Neuronal stem cell (in vitro differentiated cells): ENCODE measurements around the gene MLF2.

Source experiments
- DNase-seq: peaks from one replicate; pipeline ENCODE4 v3.0.0-alpha.2; 2013; ENCODE audit warnings: low spot score
- H2AFZ ChIP-seq: one replicate; pipeline ENCODE4 v1.6.1; 2013; ENCODE audit warnings: mild to moderate bottlenecking, low read length, inconsistent platforms
- H2AK5ac ChIP-seq: 2 replicates; pipeline ENCODE4 v1.6.1; 2013; ENCODE audit warnings: low read depth, mild to moderate bottlenecking, inconsistent platforms, low read length, moderate library complexity, mixed read lengths
- H2BK120ac ChIP-seq: 2 replicates; pipeline ENCODE4 v1.6.1; 2013; ENCODE audit warnings: low read depth, mild to moderate bottlenecking, inconsistent platforms, low read length, moderate library complexity, mixed read lengths
- H2BK12ac ChIP-seq: one replicate; pipeline ENCODE4 v1.6.1; 2013; ENCODE audit warnings: low read length, inconsistent platforms
- H2BK15ac ChIP-seq: 2 replicates; pipeline ENCODE4 v1.6.1; 2013; ENCODE audit warnings: mild to moderate bottlenecking, low read length, inconsistent platforms, mixed read lengths
- H2BK5ac ChIP-seq: one replicate; pipeline ENCODE4 v1.6.1; 2013; ENCODE audit warnings: inconsistent platforms, mild to moderate bottlenecking, low read length, moderate library complexity
- H3K14ac ChIP-seq: one replicate; pipeline ENCODE4 v1.6.1; 2013; ENCODE audit warnings: low read length, inconsistent platforms
- H3K18ac ChIP-seq: 2 replicates; pipeline ENCODE4 v1.6.1; 2013; ENCODE audit warnings: low read length, inconsistent platforms
- H3K23ac ChIP-seq: 2 replicates; pipeline ENCODE4 v1.6.1; 2013; ENCODE audit warnings: low read depth, mild to moderate bottlenecking, mixed read lengths, low read length, inconsistent platforms; ENCODE audit not compliant: poor library complexity
- H3K27ac ChIP-seq: replicated peaks from 3 replicates; pipeline ENCODE4 v1.5.1; 2013; ENCODE audit warnings: low read length, inconsistent platforms
- H3K27me3 ChIP-seq, 3 experiments: 2 replicates each; pipeline ENCODE4 v1.6.1; 2013; ENCODE audit warnings: low read length in 3 of 3, mild to moderate bottlenecking in 2 of 3, inconsistent platforms in 1 of 3, low read depth in 1 of 3, mixed read lengths in 1 of 3, moderate library complexity in 1 of 3; ENCODE audit not compliant: control insufficient read depth in 3 of 3, insufficient read depth in 3 of 3
- H3K36me3 ChIP-seq, 2 donors: replicated peaks in 1 of 2; 2 replicates each; pipeline ENCODE4 v1.6.1; 2013; ENCODE audit warnings: low read length in 2 of 2; ENCODE audit not compliant: control insufficient read depth in 2 of 2, insufficient read depth in 2 of 2
- H3K4ac ChIP-seq: 2 replicates; pipeline ENCODE4 v1.6.1; 2013; ENCODE audit warnings: inconsistent platforms, mild to moderate bottlenecking, low read length, moderate library complexity
- H3K4me1 ChIP-seq, 2 donors: 1 replicate in 1 of 2; 2 replicates in 1 of 2; pipeline ENCODE4 v1.6.1; 2013; ENCODE audit warnings: low read length in 2 of 2, low read depth in 1 of 2; ENCODE audit not compliant: control insufficient read depth in 2 of 2, insufficient read depth in 1 of 2
- H3K4me2 ChIP-seq: one replicate; pipeline ENCODE4 v1.6.1; 2013; ENCODE audit warnings: mild to moderate bottlenecking, low read length, inconsistent platforms; ENCODE audit not compliant: insufficient read depth, poor library complexity, severe bottlenecking
- H3K4me3 ChIP-seq, 2 donors: 2 replicates each; pipeline ENCODE4 v1.5.1; 2013; ENCODE audit warnings: low read length in 2 of 2, mild to moderate bottlenecking in 2 of 2, inconsistent platforms in 1 of 2, moderate library complexity in 1 of 2
- H3K79me1 ChIP-seq: one replicate; pipeline ENCODE4 v1.6.1; 2013; ENCODE audit warnings: low read depth, mild to moderate bottlenecking, inconsistent platforms, low read length, moderate library complexity
- H3K9ac ChIP-seq: one replicate; pipeline ENCODE4 v1.6.1; 2013; ENCODE audit warnings: mild to moderate bottlenecking, low read depth, low read length, inconsistent platforms; ENCODE audit not compliant: poor library complexity
- H3K9me3 ChIP-seq, 2 donors: replicated peaks in 1 of 2; 2 replicates each; pipeline versions ENCODE3 to v1.6.1; 2013; ENCODE audit warnings: low read length in 2 of 2, mild to moderate bottlenecking in 2 of 2, inconsistent platforms in 1 of 2, low read depth in 1 of 2, mixed read lengths in 1 of 2, moderate library complexity in 1 of 2; ENCODE audit not compliant: control insufficient read depth in 2 of 2, insufficient read depth in 1 of 2
- H4K8ac ChIP-seq: one replicate; pipeline ENCODE4 v1.6.1; 2013; ENCODE audit warnings: low read depth, mild to moderate bottlenecking, inconsistent platforms, low read length, moderate library complexity
- H4K91ac ChIP-seq: one replicate; pipeline ENCODE4 v1.6.1; 2013; ENCODE audit warnings: low read length, low read depth, mild to moderate bottlenecking, inconsistent platforms; ENCODE audit not compliant: poor library complexity
- WGBS, 2 donors: extraction: QIAGEN DNeasy Blood & Tissue Kit; methylation state at CpG; one replicate each; pipeline ENCODE4 v1.1.7; 2013; ENCODE audit warnings: missing lambda C conversion rate in 2 of 2, mixed read lengths in 1 of 2; ENCODE audit not compliant: insufficient read length in 2 of 2, insufficient replicate concordance in 1 of 2; ENCODE audit errors: extremely low coverage in 2 of 2; 5-methylcytosine and 5-hydroxymethylcytosine counted together

MLF2 gene

GRCh38 chr12:6729186-6729585 lies 23.8 kb downstream of the MLF2 start:
- Histone ChIP-seq H2BK15ac (no peak overlapping the region), H3K4me1 (peaks cover 3 to 5% of the 10 kb centered on the region in 2 donors), H3K23ac (peak overlapping the region; percentile 52), H4K91ac (peak overlapping the region; percentile 64), H2AK5ac (peak overlapping the region; percentile 72), H3K9ac (peak overlapping the region; percentile 3), H4K8ac (no peak overlapping the region), H3K36me3 (peaks cover 29 to 62% of the 10 kb centered on the region in 2 donors), H3K4ac (no peak overlapping the region), H3K27me3 (no peaks in the 10 kb centered on the region), H3K14ac (no peak overlapping the region), H3K18ac (no peak overlapping the region), H3K79me1 (peaks cover 2% of the 10 kb centered on the region), H3K9me3 (no peaks in the 10 kb centered on the region), H2BK120ac (no peak overlapping the region), H2BK5ac (no peak overlapping the region), H2AFZ (no peak overlapping the region), H3K27ac (no peak overlapping the region), H3K4me3 (peak overlapping the region in 1 of 2 donors; percentile 11), H2BK12ac (no peak overlapping the region), H3K4me2 (no peak overlapping the region)
- no peak for DNase-seq
- no CpG with 5 or more reads among the region's 18 CpGs for WGBS, 2 donors

DNA sequence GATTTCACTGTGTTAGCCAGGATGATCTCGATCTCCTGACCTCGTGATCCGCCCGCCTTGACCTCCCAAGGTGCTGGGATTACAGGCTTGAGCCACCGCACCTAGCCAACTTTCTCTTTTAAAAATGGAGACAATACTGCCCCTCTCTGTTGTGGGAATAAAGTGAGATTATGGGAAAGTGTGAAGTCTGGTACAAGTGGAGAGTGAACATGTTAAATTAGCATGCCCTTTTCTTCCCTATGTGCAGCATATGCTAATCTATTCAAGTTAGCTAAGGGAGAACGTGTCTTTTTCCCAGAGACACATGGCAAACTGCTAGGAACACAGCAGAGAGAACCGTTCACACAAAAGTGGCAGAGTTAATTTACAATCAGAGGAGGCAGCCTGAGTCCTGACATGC lies 27.6 kb downstream of the MLF2 start:
- Histone ChIP-seq H2BK12ac (no peak overlapping the region), H3K79me1 (peaks cover 1% of the 10 kb centered on the region), H2AFZ (no peak overlapping the region), H3K23ac (no peak overlapping the region), H3K4me2 (no peak overlapping the region), H3K27me3 (no peaks in the 10 kb centered on the region), H3K9me3 (no peaks in the 10 kb centered on the region), H2BK5ac (no peak overlapping the region), H3K4me1 (peaks cover 3 to 5% of the 10 kb centered on the region in 2 donors), H4K91ac (no peak overlapping the region), H3K4ac (no peak overlapping the region), H2AK5ac (no peak overlapping the region), H3K9ac (no peak overlapping the region), H2BK120ac (no peak overlapping the region), H3K36me3 (peaks cover 14 to 38% of the 10 kb centered on the region in 2 donors), H3K4me3 (no peak overlapping the region), H3K14ac (no peak overlapping the region), H2BK15ac (no peak overlapping the region), H4K8ac (no peak overlapping the region), H3K27ac (no peak overlapping the region), H3K18ac (no peak overlapping the region)
- no CpG with 5 or more reads among the region's 7 CpGs for WGBS, 2 donors
- DNase-seq, result no peak

GRCh38 chr12:6724409-6724797 lies 28.5 kb downstream of the MLF2 start:
- H2BK5ac ChIP-seq, result no peak overlapping the region
- H3K4me3 ChIP-seq, result peak overlapping the region; percentile 76 to 80
- peaks cover 3 to 5% of the 10 kb centered on the region in 2 donors for H3K4me1 ChIP-seq
- peak overlapping the region; percentile 5 for H3K14ac ChIP-seq
- H3K23ac ChIP-seq, result peak overlapping the region; percentile 83
- no peak overlapping the region for H2BK15ac ChIP-seq
- H3K4me2 ChIP-seq, result peak overlapping the region; percentile 88
- H4K91ac ChIP-seq, result no peak overlapping the region
- no peak overlapping the region for H4K8ac ChIP-seq
- DNase-seq, result no peak
- H3K79me1 ChIP-seq, result peaks cover under 1% of the 10 kb centered on the region
- H2BK12ac ChIP-seq, result peak overlapping the region; percentile 0
- H2AFZ ChIP-seq, result peak overlapping the region; percentile 84
- peak overlapping the region; percentile 82 for H3K9ac ChIP-seq
- H2BK120ac ChIP-seq, result no peak overlapping the region
- H3K27ac ChIP-seq, result peak overlapping the region; percentile 82
- H3K9me3 ChIP-seq, result no peaks in the 10 kb centered on the region
- peak overlapping the region; percentile 13 for H2AK5ac ChIP-seq
- no CpG with 5 or more reads among the region's 10 CpGs for WGBS, 2 donors
- H3K18ac ChIP-seq, result peak overlapping the region; percentile 49
- no peaks in the 10 kb centered on the region for H3K27me3 ChIP-seq
- H3K4ac ChIP-seq, result no peak overlapping the region
- peaks cover 10 to 29% of the 10 kb centered on the region in 2 donors for H3K36me3 ChIP-seq

GRCh38 chr12:6723607-6724408 lies 29.1 kb downstream of the MLF2 start, which contains the start of gene COPS7A:
Gene COPS7A (plus strand): TSS chr12:6724046. CDS start chr12:6724657, 611 bp downstream.
- Histone ChIP-seq H3K4me3 (peak within 1 kb of the TSS; percentile 76 to 80), H3K4ac (no peak within 1 kb of the TSS), H2AK5ac (peak within 1 kb of the TSS; percentile 13), H2BK15ac (no peak within 1 kb of the TSS), H3K18ac (peak within 1 kb of the TSS; percentile 84), H3K36me3 (peaks cover 6 to 23% of the 10 kb centered on the region in 2 donors), H4K8ac (no peak within 1 kb of the TSS), H3K9me3 (no peaks in the 10 kb centered on the region), H2BK12ac (peak within 1 kb of the TSS; percentile 0), H3K4me1 (peaks cover 3 to 5% of the 10 kb centered on the region in 2 donors), H3K9ac (peak within 1 kb of the TSS; percentile 82), H3K14ac (peak within 1 kb of the TSS; percentile 5), H3K79me1 (no peaks in the 10 kb centered on the region), H3K27ac (peak within 1 kb of the TSS; percentile 82), H3K4me2 (peak within 1 kb of the TSS; percentile 88), H3K27me3 (no peaks in the 10 kb centered on the region), H2AFZ (peak within 1 kb of the TSS; percentile 84), H2BK5ac (no peak within 1 kb of the TSS), H4K91ac (no peak within 1 kb of the TSS), H3K23ac (peak within 1 kb of the TSS; percentile 83), H2BK120ac (no peak within 1 kb of the TSS)
- peak; percentile 96 for DNase-seq
- WGBS, 2 donors, result no CpG with 5 or more reads among the region's 49 CpGs
